GOT3 (cell line): ENCODE measurements around the gene EHMT1.

ENCODE experiments used
- DNase-seq: peaks from one replicate; lab custom pipeline; 2025; ENCODE audit warnings: mixed read lengths; lab: John Stamatoyannopoulos, UW

The EHMT1 gene

GRCh38 chr9:137787786-137788505 is 169.1 kb downstream of the EHMT1 start:
- DNase-seq: no peak

- no peak for DNase-seq
These were observed 169.9 kb downstream of the EHMT1 start for GRCh38 chr9:137788561-137789294.

- no peak for DNase-seq
These were observed 170.6 kb downstream of the EHMT1 start for GRCh38 chr9:137789295-137789895.

GRCh38 chr9:137791947-137792346 is 173.1 kb downstream of the EHMT1 start:
- no peak for DNase-seq

GRCh38 chr9:137793196-137793841 is 174.5 kb downstream of the EHMT1 start:
- DNase-seq: no peak

GRCh38 chr9:137795156-137795666 is 176.4 kb downstream of the EHMT1 start:
- no peak for DNase-seq

GRCh38 chr9:137797206-137798120 is 178.7 kb downstream of the EHMT1 start:
- no peak for DNase-seq

GRCh38 chr9:137798142-137798541 is 179.3 kb downstream of the EHMT1 start:
- DNase-seq: no peak

- DNase-seq: no peak
These were observed 180.3 kb downstream of the EHMT1 start for GRCh38 chr9:137798901-137799629.

GRCh38 chr9:137799630-137799983 is 180.8 kb downstream of the EHMT1 start:
- no peak for DNase-seq

GRCh38 chr9:137800196-137801022 is 181.6 kb downstream of the EHMT1 start:
- no peak for DNase-seq

GRCh38 chr9:137801023-137801319 is 182.2 kb downstream of the EHMT1 start:
- no peak for DNase-seq

GRCh38 chr9:137802021-137802420 is 183.2 kb downstream of the EHMT1 start:
- DNase-seq: no peak

- DNase-seq: no peak
These were observed 183.9 kb downstream of the EHMT1 start for GRCh38 chr9:137802521-137803243.

GRCh38 chr9:137804908-137805630 is 186.3 kb downstream of the EHMT1 start:
- no peak for DNase-seq

- no peak for DNase-seq
These were observed 189.2 kb downstream of the EHMT1 start for GRCh38 chr9:137807721-137808703.

GRCh38 chr9:137809040-137809576 is 190.3 kb downstream of the EHMT1 start:
- no peak for DNase-seq
